Skeletal muscle tissue (tissue), 4 donors: ENCODE measurements around the gene STOML3. TPM values are rescaled to one million over a fixed set of nuclear protein-coding genes. Genes with fewer than 3 reads are reported as not detected.

Experiments used
- H3K27ac ChIP-seq: one replicate; pipeline ENCODE4 v1.7.0; 2013; ENCODE audit warnings: mild to moderate bottlenecking, low read depth, low read length, inconsistent platforms
- H3K27me3 ChIP-seq, 3 donors: one replicate each; pipeline ENCODE4 v1.7.0; 2013; ENCODE audit warnings: low read length in 3 of 3; ENCODE audit not compliant: control insufficient read depth in 3 of 3, insufficient read depth in 3 of 3
- H3K36me3 ChIP-seq, 3 donors: one replicate each; pipeline ENCODE4 v1.7.0; 2013; ENCODE audit warnings: low read length in 3 of 3; ENCODE audit not compliant: control insufficient read depth in 3 of 3, insufficient read depth in 3 of 3
- H3K4me1 ChIP-seq, 3 donors: one replicate each; pipeline ENCODE4 v1.7.0; 2013; ENCODE audit warnings: low read length in 3 of 3, mild to moderate bottlenecking in 3 of 3; ENCODE audit not compliant: control insufficient read depth in 3 of 3, insufficient read depth in 3 of 3
- H3K4me3 ChIP-seq, 3 donors: one replicate each; pipeline ENCODE4 v1.7.0; 2013; ENCODE audit warnings: low read length in 3 of 3
- H3K9ac ChIP-seq, 3 donors: one replicate each; pipeline ENCODE4 v1.7.0; 2013; ENCODE audit warnings: low read length in 3 of 3, mild to moderate bottlenecking in 3 of 3, moderate library complexity in 2 of 3, low read depth in 1 of 3
- H3K9me3 ChIP-seq, 3 donors: one replicate each; pipeline ENCODE4 v1.7.0; 2013; ENCODE audit warnings: low read length in 3 of 3; ENCODE audit not compliant: control insufficient read depth in 3 of 3
- total RNA-seq: library from RNA; depleted of rRNA; stranded (reverse); fragments of >200 nt; gene quantifications from one replicate; pipeline ENCODE4 v1.2.3, GENCODE V29; 2014
- donor health status: Osteomylitis.

The STOML3 gene
- total RNA-seq, 1 donor from 2014 or later: under 0.01 TPM

- H3K9ac ChIP-seq: no peak overlapping the region
- no peak overlapping the region for H3K4me3 ChIP-seq
- no peaks in the 10 kb centered on the region for H3K27me3 ChIP-seq
Observed at GRCh38 chr13:38960175-38960574, 30.5 kb downstream of the STOML3 start.

GRCh38 chr13:38957794-38958592 lies 32.6 kb downstream of the STOML3 start:
- H3K9ac ChIP-seq: no peak overlapping the region
- H3K4me1 ChIP-seq: no peaks in the 10 kb centered on the region
- no peaks in the 10 kb centered on the region for H3K27me3 ChIP-seq
- H3K36me3 ChIP-seq: no peaks in the 10 kb centered on the region
- H3K4me3 ChIP-seq: no peak overlapping the region
- no peak overlapping the region for H3K27ac ChIP-seq
- no peaks in the 10 kb centered on the region for H3K9me3 ChIP-seq

More at GRCh38 chr13:38960175-38960574, 30.5 kb downstream of the STOML3 start:
- H3K36me3 ChIP-seq: no peaks in the 10 kb centered on the region
- no peak overlapping the region for H3K27ac ChIP-seq
- H3K4me1 ChIP-seq: no peaks in the 10 kb centered on the region
- no peaks in the 10 kb centered on the region for H3K9me3 ChIP-seq

GRCh38 chr13:38954844-38955243 lies 35.8 kb downstream of the STOML3 start:
- Histone ChIP-seq H3K36me3 (no peaks in the 10 kb centered on the region), H3K4me1 (no peaks in the 10 kb centered on the region), H3K9me3 (no peaks in the 10 kb centered on the region), H3K9ac (no peak overlapping the region), H3K27ac (no peak overlapping the region), H3K4me3 (no peak overlapping the region), H3K27me3 (no peaks in the 10 kb centered on the region)

- Histone ChIP-seq H3K27me3 (no peaks in the 10 kb centered on the region), H3K9ac (no peak overlapping the region), H3K9me3 (no peaks in the 10 kb centered on the region), H3K4me1 (no peaks in the 10 kb centered on the region), H3K4me3 (no peak overlapping the region), H3K36me3 (no peaks in the 10 kb centered on the region), H3K27ac (no peak overlapping the region)
Observed at GRCh38 chr13:38954291-38954690, 36.3 kb downstream of the STOML3 start.

- no peak overlapping the region for H3K9ac ChIP-seq
- H3K27me3 ChIP-seq: peaks cover 0 to 2% (median 0%) of the 10 kb centered on the region in 3 donors
- H3K4me3 ChIP-seq: no peak overlapping the region
- no peak overlapping the region for H3K27ac ChIP-seq
- no peaks in the 10 kb centered on the region for H3K4me1 ChIP-seq
- H3K36me3 ChIP-seq: no peaks in the 10 kb centered on the region
- no peaks in the 10 kb centered on the region for H3K9me3 ChIP-seq
Observed at GRCh38 chr13:38952827-38953226, 37.8 kb downstream of the STOML3 start.

- H3K4me1 ChIP-seq: no peaks in the 10 kb centered on the region
- no peaks in the 10 kb centered on the region for H3K9me3 ChIP-seq
- H3K27me3 ChIP-seq: peaks cover 0 to 2% (median 0%) of the 10 kb centered on the region in 3 donors
- H3K9ac ChIP-seq: no peak overlapping the region
- no peaks in the 10 kb centered on the region for H3K36me3 ChIP-seq
- H3K4me3 ChIP-seq: no peak overlapping the region
- no peak overlapping the region for H3K27ac ChIP-seq
Observed at GRCh38 chr13:38951525-38952313, 38.9 kb downstream of the STOML3 start.

GRCh38 chr13:38950987-38951386 lies 39.6 kb downstream of the STOML3 start:
- H3K36me3 ChIP-seq: no peaks in the 10 kb centered on the region
- no peak overlapping the region for H3K4me3 ChIP-seq
- H3K9me3 ChIP-seq: no peaks in the 10 kb centered on the region
- H3K4me1 ChIP-seq: no peaks in the 10 kb centered on the region
- H3K27ac ChIP-seq: no peak overlapping the region
- H3K27me3 ChIP-seq: peaks cover 0 to 2% (median 0%) of the 10 kb centered on the region in 3 donors
- no peak overlapping the region for H3K9ac ChIP-seq

GRCh38 chr13:38947054-38947453 lies 43.6 kb downstream of the STOML3 start:
- Histone ChIP-seq H3K9ac (no peak overlapping the region), H3K4me1 (no peaks in the 10 kb centered on the region), H3K36me3 (no peaks in the 10 kb centered on the region), H3K27me3 (peaks cover 0 to 2% (median 0%) of the 10 kb centered on the region in 3 donors), H3K9me3 (no peaks in the 10 kb centered on the region), H3K4me3 (no peak overlapping the region), H3K27ac (no peak overlapping the region)

- no peak overlapping the region for H3K27ac ChIP-seq
- no peaks in the 10 kb centered on the region for H3K4me1 ChIP-seq
- H3K36me3 ChIP-seq: no peaks in the 10 kb centered on the region
- no peak overlapping the region for H3K9ac ChIP-seq
- H3K4me3 ChIP-seq: no peak overlapping the region
- peaks cover 0 to 2% (median 0%) of the 10 kb centered on the region in 3 donors for H3K27me3 ChIP-seq
- H3K9me3 ChIP-seq: no peaks in the 10 kb centered on the region
Observed at GRCh38 chr13:38944219-38944618, 46.4 kb downstream of the STOML3 start.

- no peaks in the 10 kb centered on the region for H3K27me3 ChIP-seq
- no peaks in the 10 kb centered on the region for H3K36me3 ChIP-seq
- H3K4me1 ChIP-seq: no peaks in the 10 kb centered on the region
- H3K27ac ChIP-seq: no peak overlapping the region
- H3K4me3 ChIP-seq: no peak overlapping the region
- no peaks in the 10 kb centered on the region for H3K9me3 ChIP-seq
- H3K9ac ChIP-seq: no peak overlapping the region
Observed at GRCh38 chr13:38943231-38943630, 47.4 kb downstream of the STOML3 start.
